Activated T-cell treated with anti-CD3 and anti-CD28 coated beads, Interleukin-2, amount 50 U/mL, for 4 hours (primary cell): ENCODE results near the gene PRKCA. TPM values are rescaled to one million over a fixed set of nuclear protein-coding genes. Genes with fewer than 3 reads are reported as not detected.
"Not testable (repeated sequence)": the region's sequence is repeated elsewhere in the genome, so short reads cannot be mapped to it uniquely, and the experiment has no call there.

Source experiments
- ATAC-seq, 2 donors: fragments of 200-7000 bp; cut with Tn5 transposase; one replicate each; pipeline ENCODE4 v1.10.0; 2021
- DNase-seq: peaks from one replicate; pipeline ENCODE4 v3.0.0-alpha.2; 2020
- H3K27me3 Mint-ChIP-seq: one replicate; pipeline ENCODE4 v1.8.0; 2021; ENCODE audit warnings: low read depth, mixed read lengths
- H3K36me3 Mint-ChIP-seq: one replicate; pipeline ENCODE4 v1.8.0; 2022; ENCODE audit warnings: mixed read lengths; ENCODE audit not compliant: insufficient read depth
- H3K4me1 Mint-ChIP-seq: one replicate; pipeline ENCODE4 v1.8.0; 2021; ENCODE audit warnings: low read depth, mixed read lengths
- H3K4me3 Mint-ChIP-seq: one replicate; pipeline ENCODE4 v1.8.0; 2021; ENCODE audit warnings: mild to moderate bottlenecking, moderate library complexity, mixed read lengths
- H3K9me3 Mint-ChIP-seq: one replicate; pipeline ENCODE4 v1.8.0; 2021; ENCODE audit warnings: mixed read lengths
- total RNA-seq, 3 donors: library from RNA; stranded (reverse); gene quantifications; one replicate each; pipeline ENCODE4 v1.2.1, GENCODE V29; 2021

PRKCA gene
- total RNA-seq, 3 donors from 2014 or later: 79.4 to 114 (median 95.3) TPM

GRCh38 chr17:66451188-66452149, 149.1 kb downstream of the PRKCA start:
- no peak for ATAC-seq
- no peak for DNase-seq
- H3K36me3 Mint-ChIP-seq: peaks cover 19% of the 10 kb centered on the region
- H3K9me3 Mint-ChIP-seq: peaks cover 3% of the 10 kb centered on the region
- H3K4me1 Mint-ChIP-seq: peaks cover 48% of the 10 kb centered on the region
- H3K27me3 Mint-ChIP-seq: no peaks in the 10 kb centered on the region
- no peak overlapping the region for H3K4me3 Mint-ChIP-seq

GRCh38 chr17:66455060-66455459, 152.6 kb downstream of the PRKCA start:
- H3K9me3 Mint-ChIP-seq: peaks cover 10% of the 10 kb centered on the region
- H3K4me3 Mint-ChIP-seq: no peak overlapping the region
- DNase-seq (no peak), ATAC-seq (no peak)
- H3K27me3 Mint-ChIP-seq: no peaks in the 10 kb centered on the region
- peaks cover 37% of the 10 kb centered on the region for H3K36me3 Mint-ChIP-seq
- peaks cover 27% of the 10 kb centered on the region for H3K4me1 Mint-ChIP-seq

- DNase-seq, H3K4me3 Mint-ChIP-seq, H3K27me3 Mint-ChIP-seq, ATAC-seq: not testable (repeated sequence)
- Mint-ChIP-seq H3K9me3 (peaks cover 10% of the 10 kb centered on the region), H3K4me1 (peaks cover 22% of the 10 kb centered on the region), H3K36me3 (peaks cover 35% of the 10 kb centered on the region)
These were observed 155.1 kb downstream of the PRKCA start for GRCh38 chr17:66457499-66457898.

GRCh38 chr17:66458782-66459181, 156.4 kb downstream of the PRKCA start:
- no peaks in the 10 kb centered on the region for H3K27me3 Mint-ChIP-seq
- no peak overlapping the region for H3K4me3 Mint-ChIP-seq
- H3K9me3 Mint-ChIP-seq: peaks cover 10% of the 10 kb centered on the region
- H3K4me1 Mint-ChIP-seq: peaks cover 27% of the 10 kb centered on the region
- DNase-seq (no peak), ATAC-seq (no peak)
- H3K36me3 Mint-ChIP-seq: peaks cover 32% of the 10 kb centered on the region

DNA sequence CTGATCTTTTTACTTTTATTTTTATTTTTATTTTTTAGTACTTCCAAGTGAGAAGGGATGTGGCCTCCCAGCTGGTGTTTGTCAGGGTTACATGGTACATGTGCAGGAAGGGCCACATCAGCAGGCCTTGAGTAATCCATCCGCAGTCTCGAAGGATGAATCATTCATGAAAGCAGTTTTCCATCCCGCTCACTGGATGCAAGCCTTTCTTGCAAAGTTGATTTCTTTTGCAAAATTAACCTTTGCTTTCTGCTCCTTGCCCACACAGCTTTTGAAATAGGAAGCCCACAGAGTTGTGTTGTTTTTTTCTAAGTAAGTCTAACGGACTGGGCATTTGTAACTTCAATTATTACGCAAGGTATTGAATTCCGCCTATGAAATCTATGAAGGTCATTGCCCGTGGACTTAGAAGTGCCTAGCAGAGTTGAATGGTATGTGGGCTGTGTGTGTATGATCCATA, 157.4 kb downstream of the PRKCA start:
- no peaks in the 10 kb centered on the region for H3K27me3 Mint-ChIP-seq
- no peak for DNase-seq
- peaks cover 32% of the 10 kb centered on the region for H3K4me1 Mint-ChIP-seq
- H3K9me3 Mint-ChIP-seq: peaks cover 10% of the 10 kb centered on the region
- ATAC-seq: peak; percentile 46 to 63
- H3K4me3 Mint-ChIP-seq: no peak overlapping the region
- peaks cover 27% of the 10 kb centered on the region for H3K36me3 Mint-ChIP-seq

GRCh38 chr17:66460558-66460957, 158.1 kb downstream of the PRKCA start:
- H3K27me3 Mint-ChIP-seq: no peaks in the 10 kb centered on the region
- H3K4me3 Mint-ChIP-seq: no peak overlapping the region
- peaks cover 10% of the 10 kb centered on the region for H3K9me3 Mint-ChIP-seq
- peaks cover 38% of the 10 kb centered on the region for H3K4me1 Mint-ChIP-seq
- DNase-seq: no peak
- no peak for ATAC-seq
- peaks cover 25% of the 10 kb centered on the region for H3K36me3 Mint-ChIP-seq

DNA sequence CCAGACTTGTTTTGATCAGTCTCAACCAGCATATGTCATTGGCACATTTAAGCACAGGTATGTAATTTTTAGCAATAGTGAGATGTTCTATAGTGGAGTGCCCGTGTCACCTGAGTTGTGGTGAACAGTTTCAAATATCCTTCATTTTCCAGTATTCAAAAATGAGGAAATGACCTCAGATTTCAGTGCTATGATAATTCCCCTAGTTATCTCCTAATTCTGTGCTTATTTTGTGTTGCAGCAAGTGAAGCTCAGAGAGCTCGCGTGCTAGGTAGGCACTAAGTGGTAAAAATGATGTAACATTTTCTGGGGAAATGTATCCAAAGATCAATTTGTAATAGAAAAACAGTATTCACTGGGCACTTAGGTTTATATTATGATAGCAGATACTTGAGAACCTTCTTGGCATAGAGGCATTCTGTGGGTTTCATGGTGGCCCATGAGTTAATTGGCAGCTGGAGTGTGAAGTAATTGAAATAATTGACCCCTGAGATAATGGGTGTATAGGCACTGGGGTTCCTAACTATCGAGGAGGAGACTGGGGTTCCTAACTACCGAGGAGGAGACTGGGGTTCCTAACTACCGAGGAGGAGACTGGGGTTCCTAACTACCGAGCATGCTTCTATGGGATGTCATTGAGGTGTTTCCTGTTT, 159.1 kb downstream of the PRKCA start:
- no peak overlapping the region for H3K4me3 Mint-ChIP-seq
- H3K36me3 Mint-ChIP-seq: peaks cover 19% of the 10 kb centered on the region
- DNase-seq (no peak), ATAC-seq (no peak)
- H3K9me3 Mint-ChIP-seq: peaks cover 7% of the 10 kb centered on the region
- H3K27me3 Mint-ChIP-seq: no peaks in the 10 kb centered on the region
- peaks cover 46% of the 10 kb centered on the region for H3K4me1 Mint-ChIP-seq

- DNase-seq (no peak), ATAC-seq (no peak)
- Mint-ChIP-seq H3K4me1 (peaks cover 52% of the 10 kb centered on the region), H3K36me3 (peaks cover 15% of the 10 kb centered on the region), H3K27me3 (no peaks in the 10 kb centered on the region), H3K9me3 (peaks cover 3% of the 10 kb centered on the region), H3K4me3 (no peak overlapping the region)
These were observed 159.6 kb downstream of the PRKCA start for GRCh38 chr17:66462010-66462409.

GRCh38 chr17:66464921-66465320, 162.5 kb downstream of the PRKCA start:
- Mint-ChIP-seq H3K4me1 (peaks cover 70% of the 10 kb centered on the region), H3K9me3 (no peaks in the 10 kb centered on the region), H3K36me3 (peaks cover 4% of the 10 kb centered on the region), H3K27me3 (no peaks in the 10 kb centered on the region), H3K4me3 (no peak overlapping the region)
- DNase-seq (no peak), ATAC-seq (no peak)

- DNase-seq: no peak
- H3K9me3 Mint-ChIP-seq: no peaks in the 10 kb centered on the region
- no peak for ATAC-seq
- H3K4me3 Mint-ChIP-seq: no peak overlapping the region
- H3K4me1 Mint-ChIP-seq: peaks cover 75% of the 10 kb centered on the region
- H3K27me3 Mint-ChIP-seq: no peaks in the 10 kb centered on the region
- peaks cover 4% of the 10 kb centered on the region for H3K36me3 Mint-ChIP-seq
These were observed 163.3 kb downstream of the PRKCA start for GRCh38 chr17:66465701-66466100.

GRCh38 chr17:66466106-66466820, 163.8 kb downstream of the PRKCA start:
- DNase-seq: no peak
- ATAC-seq: no peak
- peaks cover 4% of the 10 kb centered on the region for H3K36me3 Mint-ChIP-seq
- peaks cover 80% of the 10 kb centered on the region for H3K4me1 Mint-ChIP-seq
- H3K4me3 Mint-ChIP-seq: no peak overlapping the region
- no peaks in the 10 kb centered on the region for H3K27me3 Mint-ChIP-seq
- no peaks in the 10 kb centered on the region for H3K9me3 Mint-ChIP-seq

- Mint-ChIP-seq H3K4me1 (peaks cover 77% of the 10 kb centered on the region), H3K36me3 (peaks cover 4% of the 10 kb centered on the region), H3K9me3 (no peaks in the 10 kb centered on the region), H3K4me3 (peak overlapping the region; percentile 48), H3K27me3 (no peaks in the 10 kb centered on the region)
- DNase-seq: no peak
- ATAC-seq: peak; percentile 92 to 95
These were observed 164.5 kb downstream of the PRKCA start for GRCh38 chr17:66466840-66467367.

- H3K4me3 Mint-ChIP-seq: no peak overlapping the region
- ATAC-seq (no peak), DNase-seq (no peak)
These were observed 165.4 kb downstream of the PRKCA start for GRCh38 chr17:66467766-66468165.

More at GRCh38 chr17:66467766-66468165, 165.4 kb downstream of the PRKCA start:
- Mint-ChIP-seq H3K36me3 (peaks cover 7% of the 10 kb centered on the region), H3K9me3 (no peaks in the 10 kb centered on the region), H3K4me1 (peaks cover 74% of the 10 kb centered on the region), H3K27me3 (no peaks in the 10 kb centered on the region)
